Activated CD8-positive, alpha-beta memory T cell treated with anti-CD3 and anti-CD28 coated beads, Interleukin-2, amount 50 U/mL, for 1 hour (primary cell): ENCODE measurements around the gene AEBP1.

Experiments used
- DNase-seq: peaks from one replicate; pipeline ENCODE4 v3.0.0-alpha.2; 2020; ENCODE audit errors: extremely low read depth

AEBP1 gene

DNA sequence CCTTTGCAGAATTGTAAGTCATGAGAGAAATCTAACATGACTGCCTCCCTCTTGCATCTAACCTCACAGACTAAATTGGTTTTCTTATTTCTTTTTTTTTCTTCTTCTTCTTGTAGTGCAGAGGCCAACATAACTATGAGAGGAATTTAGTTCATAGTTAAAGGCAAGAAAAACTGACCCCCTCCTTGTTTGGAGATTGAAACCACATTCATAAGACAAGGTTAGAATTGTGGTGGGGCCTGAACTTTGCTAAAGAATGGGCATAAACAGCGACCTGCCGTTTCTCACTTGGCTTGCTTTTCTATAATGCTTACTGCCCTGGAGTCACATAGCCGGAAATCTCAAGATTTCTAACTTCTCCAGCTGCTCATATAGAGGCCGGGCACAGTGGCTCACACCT lies 19.4 kb upstream of the AEBP1 start:
- no peak for DNase-seq

DNA sequence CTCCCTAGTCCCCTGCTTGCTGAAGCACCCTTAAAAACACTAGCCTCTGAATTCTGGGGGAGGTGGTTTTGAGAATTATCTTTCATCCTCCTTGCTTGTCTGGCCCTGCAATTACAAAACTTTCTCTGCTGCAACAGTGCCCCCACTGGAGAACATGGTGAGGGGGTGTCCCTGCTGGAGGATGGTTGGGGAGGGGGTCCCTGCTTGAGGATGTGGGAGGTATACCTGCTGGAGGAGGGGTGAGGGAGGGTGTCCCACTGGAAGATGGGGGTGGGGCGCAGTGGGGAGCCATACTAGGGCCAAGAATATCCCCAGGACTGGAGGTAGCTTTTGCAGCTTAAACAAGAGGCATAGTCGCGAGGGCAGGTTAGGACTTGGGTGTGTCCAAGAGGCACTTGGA lies 18.6 kb upstream of the AEBP1 start:
- DNase-seq: no peak

DNA sequence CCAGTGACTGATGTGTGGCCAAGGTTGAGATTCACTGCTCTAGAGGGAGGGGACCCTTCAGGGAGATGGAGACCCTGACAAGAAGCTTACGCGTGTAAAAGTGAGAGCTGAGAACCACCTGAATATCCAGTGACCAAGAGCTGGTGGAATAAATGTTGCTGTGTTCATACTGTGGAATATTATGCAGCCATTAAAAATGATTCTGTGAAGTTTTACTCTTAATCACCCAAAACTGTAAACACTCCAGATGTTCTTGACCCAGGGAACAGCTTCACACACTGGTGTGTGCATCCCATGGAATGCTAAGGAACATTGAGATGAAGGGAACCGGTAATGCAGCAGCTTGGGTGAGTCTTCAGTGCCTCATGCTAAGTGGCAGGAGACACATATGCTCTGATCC lies 17.5 kb upstream of the AEBP1 start:
- no peak for DNase-seq

DNA sequence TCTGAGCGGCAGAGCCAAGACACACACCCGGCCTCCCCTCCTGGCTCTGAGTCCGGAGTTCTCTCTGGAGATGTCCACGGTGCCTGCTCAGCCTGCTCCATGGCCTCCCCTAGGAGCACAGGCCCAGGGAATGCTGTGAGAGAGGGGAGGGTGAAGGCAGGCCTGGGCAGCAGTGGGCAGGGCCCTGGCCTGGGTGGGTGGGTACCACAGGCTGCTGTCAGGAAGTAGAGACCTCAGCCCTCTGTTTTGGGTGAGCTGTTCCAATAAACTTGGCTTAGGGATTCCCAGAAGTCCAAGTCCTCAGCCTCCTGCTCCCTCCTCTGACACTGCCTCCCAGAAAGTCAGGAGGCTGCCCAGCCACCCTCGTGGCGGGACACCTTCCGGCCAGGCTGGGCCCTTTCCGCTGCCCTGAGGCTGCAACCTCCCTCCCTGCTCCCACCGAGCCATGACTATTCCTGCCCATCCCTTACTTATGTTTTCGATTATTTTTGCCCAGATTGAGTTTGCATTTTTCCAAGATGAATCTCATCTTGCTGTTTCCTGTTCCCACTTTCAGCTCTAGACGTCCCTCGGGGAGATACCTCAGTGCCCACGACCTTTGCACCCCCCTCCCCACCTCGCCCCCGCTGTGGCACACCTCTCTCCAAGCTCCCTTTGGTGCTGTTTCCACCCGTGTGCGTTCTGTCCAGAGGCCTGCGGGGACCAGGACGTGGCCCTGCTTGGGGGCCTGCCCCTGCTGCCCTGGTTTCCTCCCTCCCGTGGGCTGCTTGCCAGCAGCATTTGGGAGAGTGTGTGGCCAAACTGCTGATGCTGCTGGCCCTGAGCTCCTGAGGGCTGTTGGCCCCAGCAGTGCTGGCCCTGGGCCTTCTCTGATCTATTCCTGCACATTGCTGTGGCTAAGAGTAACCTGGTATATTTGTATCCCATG lies 16.0 kb upstream of the AEBP1 start:
- no peak for DNase-seq

DNA sequence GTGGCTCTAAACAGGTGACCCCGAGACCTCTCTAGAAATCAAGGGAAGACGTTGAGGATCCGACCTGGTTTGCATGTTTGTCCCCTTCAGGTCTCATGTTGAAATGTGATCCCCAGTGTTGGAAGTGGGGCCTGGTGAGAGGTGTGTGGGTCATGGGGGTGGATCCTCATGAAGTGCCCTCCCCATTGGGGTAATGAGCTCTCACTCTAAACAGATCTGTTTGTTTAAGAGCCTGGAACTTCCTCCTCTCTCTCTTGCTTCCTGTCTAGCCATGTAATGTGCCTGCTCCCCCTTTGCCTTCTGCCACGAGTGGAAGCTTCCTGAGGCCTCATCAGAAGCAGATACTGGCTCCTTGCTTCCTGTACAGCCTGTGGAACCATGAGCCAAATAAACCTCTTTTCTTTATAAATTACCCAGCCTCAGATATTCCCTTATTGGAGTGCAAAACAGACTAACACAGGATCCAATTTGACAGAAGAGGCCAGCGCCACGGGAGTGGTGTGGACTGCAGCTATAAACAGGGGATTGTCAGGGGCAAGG lies 11.0 kb upstream of the AEBP1 start:
- DNase-seq: no peak

DNA sequence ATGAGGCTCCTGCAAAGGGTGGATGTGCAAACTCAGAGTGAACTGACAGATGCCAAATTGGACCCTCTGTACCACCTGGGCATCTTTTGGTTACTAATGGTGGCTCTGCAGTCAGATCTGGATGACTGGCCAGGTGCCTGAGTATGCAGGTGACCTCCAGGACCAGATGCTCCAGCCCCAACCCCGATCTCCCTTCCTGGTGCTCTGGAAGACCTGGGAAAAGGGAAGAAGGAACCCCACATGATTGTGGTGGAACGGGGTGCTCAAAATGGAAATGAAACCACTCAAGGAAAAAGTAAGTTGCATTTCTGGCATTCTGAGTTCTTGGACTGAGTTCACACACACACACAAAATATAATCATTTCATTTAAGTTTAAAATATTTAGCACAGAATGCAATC lies 9.8 kb upstream of the AEBP1 start:
- no peak for DNase-seq

DNA sequence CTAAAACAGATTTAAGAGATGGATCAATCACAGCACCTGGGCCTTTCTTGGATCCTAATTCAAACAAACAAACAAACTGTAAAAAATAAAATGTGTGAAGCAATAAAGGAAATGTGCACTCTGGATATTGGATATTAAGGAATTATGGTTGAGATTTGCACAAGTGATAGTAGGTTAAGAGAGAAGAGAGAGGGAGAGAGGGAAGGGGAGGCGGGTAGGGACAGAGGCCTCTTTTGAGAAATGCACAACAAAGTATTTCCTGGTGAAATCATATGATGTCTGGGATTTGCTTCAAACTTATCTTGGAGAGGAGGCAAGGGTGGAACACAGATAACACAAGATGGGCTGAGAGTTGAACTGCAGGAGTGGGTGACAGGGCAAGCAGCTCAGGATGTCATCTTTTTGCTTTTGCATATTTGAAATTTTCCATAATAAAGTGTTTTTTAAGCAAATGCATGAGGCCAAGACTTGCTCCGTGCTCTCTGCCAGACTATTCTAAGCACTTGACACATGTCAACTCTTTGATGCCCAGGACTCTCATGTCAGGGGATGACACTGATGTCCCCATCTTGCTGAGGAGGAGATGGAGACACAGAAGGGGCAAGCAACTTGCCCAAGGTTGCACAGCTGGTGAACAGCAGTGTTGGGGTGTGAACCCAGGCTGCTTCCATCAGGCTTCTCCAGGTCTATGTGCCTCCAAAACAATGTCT lies 9.1 kb upstream of the AEBP1 start:
- DNase-seq: no peak

DNA sequence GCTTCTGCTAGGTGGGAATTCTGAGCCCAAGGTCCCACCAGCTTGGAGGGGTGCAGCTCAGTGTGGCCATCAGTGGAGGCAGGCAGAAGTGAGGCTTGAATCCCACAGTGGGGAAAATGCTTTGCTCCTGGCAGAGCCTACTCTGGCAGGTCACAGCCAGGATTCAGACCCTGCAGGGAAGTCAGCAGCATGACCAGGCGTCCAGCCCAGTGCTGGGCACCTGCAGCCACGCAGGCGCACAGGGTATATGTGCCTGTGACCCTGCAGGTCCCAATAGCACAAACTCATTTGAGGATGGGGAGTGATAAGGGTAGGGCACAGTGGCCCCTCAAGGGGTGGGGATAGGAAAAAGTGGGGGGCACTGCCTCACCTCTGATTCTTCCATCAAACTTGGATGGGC lies 8.4 kb upstream of the AEBP1 start:
- no peak for DNase-seq

DNA sequence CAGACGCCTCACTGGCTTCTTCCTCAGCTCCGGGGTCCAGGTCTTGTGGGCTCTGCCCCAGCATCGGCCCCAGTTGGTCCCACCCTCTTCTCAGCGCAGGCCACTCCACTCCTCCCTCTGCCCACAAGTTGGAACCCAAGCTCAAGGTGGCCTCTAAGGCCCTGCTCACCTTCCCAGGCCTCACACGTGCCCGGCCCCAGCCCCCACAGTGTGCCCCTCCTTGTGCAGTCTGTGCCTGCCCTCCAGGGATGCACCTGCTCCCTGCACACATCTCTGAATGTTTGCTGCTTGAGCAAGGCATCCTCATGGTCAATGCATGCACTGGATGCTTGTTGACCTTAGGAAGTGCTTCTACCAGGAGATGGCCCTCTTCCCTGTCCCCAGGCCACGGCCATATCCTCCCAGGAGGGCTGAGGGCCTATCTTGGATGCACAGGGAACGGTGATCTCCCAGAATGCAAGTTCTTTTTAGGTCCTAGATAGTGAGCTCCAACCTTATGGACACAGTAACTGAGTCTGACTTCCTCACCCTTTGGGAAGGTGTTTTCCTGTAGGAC lies 7.7 kb upstream of the AEBP1 start:
- no peak for DNase-seq

DNA sequence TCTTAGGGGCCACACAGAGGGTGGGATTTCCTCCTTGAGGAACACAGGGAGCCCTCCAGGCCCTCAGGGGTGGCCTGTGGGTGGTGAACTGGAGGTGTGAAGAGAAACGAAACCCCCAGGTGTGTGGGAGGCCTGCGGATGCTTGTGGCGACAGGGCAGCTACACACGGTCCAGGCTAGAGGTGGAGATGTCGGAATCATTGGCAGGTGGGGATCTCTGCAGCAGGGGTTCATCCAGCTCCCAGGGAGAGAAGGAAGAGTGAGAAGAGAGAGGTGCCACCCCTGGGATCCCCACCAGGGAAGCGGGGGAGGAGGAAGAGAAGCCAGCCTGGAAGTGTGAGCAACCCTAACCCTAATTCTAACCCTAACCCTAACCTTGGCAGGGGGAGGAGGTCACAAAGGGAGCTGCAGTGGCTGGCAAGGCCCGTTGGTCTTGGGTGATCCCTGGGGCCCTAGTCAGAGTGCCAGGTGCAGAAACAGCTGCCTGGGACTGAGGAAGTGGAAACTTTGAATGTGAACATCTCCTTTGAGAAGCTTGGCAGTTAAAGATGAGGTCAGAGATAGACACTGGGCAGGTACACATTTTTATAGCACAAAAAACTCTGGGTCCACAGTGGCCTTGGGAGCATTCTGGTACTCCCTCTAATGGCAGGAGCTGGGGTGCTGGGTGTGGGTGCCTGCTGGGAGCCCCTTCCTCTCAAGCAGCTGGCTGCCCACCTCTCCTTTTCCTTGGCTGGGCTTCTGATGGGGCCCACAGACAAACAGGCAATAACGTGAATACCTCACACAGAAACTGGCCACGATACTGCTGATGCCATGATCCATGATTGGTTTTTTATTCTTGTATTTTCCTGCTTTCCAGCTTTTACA lies 6.8 kb upstream of the AEBP1 start:
- DNase-seq: no peak

DNA sequence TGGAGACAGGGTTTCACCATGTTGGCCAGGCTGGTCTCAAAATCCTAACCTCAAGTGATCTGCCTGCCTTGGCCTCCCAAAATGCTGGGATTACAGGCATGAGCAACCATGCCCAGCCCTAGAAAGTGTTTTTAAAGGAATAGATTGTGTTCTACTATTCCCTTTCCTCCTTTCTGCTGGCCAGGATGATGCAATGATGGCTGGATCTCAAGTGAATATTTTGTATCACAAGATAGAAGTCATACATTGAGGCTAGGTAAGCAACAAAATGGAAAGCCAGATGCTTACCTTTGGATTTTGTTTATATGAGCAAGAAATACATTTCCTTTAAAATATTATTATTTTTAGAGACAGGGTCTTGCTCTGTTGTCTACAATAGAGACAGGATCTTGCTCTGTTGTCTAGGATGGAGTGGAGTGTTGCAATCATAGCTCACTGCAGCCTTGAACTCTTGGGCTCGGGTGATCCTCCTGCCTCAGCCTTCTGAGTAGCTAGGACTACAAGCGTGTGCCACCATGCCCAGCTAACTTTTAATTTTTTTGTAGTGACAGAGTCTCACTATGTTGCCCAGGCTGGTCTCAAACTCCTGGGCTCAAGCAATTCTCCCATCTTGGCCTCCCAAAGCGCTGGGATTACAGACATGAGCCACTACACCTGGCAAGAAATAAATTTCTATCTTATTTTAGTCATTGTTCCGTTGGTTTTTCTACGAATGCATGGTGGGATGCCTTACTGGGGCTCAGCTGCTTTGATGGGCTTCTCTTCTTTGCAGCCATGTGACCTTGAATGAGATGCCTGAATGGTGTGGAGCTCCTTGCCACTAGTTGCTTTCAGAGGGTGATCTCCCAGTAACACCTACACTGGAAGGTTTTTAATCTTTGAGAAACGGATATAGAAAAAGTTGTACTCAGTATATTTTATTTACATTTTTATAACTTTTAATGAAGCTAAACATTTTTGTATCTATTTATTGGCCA lies 5.8 kb upstream of the AEBP1 start:
- no peak for DNase-seq

DNA sequence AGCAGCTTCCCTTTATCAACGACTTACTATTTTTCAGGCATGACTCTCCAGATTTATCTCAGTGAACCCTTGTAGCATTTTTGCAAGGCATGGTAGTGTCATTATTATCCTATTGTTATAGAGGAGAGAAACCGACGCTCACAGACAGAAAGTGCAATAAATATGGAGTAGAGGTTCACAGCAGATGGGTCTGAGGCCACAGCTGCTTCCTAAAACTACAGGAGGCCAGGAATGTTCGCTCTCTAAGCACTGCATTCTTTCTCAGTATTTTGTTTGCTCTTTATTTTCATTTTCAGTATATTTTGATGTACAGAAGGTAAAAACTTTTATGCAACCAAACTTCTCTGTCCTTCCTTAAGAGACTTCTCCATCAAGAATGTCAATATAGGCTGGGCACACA lies 4.5 kb upstream of the AEBP1 start:
- DNase-seq: no peak

DNA sequence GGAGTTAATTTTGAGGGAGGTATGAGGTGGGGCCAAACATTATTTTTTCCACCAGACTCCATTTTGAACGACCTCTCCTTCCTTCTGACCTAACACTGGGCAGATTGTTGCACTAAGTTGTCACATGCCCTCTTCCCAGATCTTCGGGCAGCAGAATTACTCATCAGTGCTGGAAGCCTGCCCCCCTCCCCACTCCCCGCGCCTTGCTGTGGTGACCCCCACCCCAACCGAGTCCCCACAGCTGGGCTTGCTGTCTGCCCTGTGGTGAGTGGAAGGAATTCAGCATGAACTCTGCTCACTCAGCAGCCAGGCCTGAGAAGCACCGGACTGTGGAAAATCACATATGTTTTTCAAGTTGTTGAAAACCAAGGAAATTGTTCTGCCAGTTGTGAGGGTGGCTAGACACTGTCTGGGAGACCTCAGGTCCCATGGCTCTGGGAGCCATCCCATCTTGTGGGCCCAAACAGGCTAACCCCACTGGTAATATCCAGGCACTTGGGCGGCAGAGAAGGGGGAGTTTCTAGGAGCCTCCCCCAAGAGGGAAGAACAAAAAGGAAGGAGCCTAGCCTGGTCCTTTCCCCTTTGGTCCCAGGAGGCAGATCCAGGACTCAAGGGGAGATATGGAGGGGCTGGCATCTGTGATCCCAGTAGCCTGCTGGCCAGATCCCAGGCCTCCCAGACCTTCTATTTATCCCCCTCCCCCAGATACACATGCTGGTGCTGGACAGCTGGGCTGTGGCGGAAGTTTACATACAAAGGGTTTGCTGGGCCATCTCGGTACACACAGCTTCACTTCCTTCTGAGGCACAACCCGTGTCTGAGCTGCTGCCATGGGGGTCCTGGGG lies 3.5 kb upstream of the AEBP1 start:
- DNase-seq: no peak

DNA sequence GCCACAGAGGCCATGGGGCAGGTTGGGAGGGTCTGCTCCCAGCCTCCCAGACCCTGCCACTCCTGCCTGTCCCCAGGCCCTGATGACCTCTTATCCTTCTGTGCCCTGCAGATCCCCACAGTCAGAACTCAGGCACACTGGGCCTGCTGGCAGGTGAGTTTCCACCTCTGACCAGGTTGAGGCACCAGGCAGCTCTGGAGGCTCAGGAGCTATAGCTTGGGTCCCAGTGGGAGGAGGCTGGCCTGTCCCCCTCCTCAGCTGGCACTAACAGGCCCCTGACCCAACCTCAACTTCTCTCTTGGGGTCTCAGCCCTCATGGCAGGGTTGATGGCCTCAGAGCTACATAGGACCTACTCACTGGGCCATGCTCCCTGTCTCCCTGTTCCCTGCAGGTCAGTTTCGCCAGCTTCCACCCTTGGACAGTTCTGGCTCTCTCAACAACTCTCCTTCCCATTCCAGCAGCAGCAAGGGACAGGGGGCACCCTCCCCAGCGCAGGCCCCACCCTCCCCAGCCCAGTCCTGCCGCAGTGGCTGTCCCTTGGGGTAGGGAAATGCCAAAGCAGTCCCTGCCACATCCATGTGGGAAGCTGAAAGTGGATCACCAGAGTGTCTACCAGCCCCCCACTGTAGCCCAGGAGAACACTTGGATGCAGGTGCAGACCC lies 2.7 kb upstream of the AEBP1 start:
- DNase-seq: no peak

DNA sequence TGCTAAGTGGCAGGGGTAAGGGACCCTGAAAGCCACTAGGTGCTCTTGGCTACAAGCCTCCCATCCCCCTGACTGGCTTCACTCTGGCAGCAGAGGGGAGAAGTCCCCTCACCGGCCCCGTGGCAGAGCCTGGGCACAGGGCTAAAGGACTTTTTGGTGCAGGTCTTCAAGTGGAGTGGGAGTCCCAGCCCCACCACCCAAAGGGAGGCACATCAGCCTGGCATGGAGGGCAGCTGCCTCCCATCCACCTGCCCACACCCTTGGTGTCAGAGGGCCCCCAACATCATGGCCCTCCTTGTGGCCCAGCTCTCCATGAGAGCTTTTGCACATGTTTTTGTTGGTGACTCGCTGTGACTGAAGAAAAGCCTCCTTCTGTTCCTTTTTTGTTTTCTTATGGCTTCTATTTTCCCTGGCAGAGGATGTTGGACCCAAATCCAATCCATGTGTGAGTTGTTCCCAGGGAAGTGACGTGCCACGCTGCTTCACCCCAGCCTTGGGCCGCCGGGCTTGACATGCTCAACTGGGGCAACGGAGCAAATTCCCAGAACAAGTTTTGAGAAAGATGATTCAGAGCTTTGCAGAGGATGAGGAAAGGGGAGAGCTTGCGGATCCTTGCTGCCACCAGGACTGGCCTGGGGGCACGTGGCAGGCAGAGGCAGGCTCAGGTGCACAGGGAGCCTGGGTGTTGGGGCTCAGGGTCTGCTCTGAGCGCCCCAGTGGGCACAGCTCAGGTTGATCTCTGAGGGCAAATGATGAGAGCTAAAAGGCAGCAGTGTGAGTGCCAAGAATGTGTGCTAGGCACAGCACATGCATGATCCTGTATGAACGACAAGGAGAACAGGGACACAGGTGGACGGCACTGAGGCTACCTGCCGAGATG lies 1.9 kb upstream of the AEBP1 start:
- DNase-seq: no peak

DNA sequence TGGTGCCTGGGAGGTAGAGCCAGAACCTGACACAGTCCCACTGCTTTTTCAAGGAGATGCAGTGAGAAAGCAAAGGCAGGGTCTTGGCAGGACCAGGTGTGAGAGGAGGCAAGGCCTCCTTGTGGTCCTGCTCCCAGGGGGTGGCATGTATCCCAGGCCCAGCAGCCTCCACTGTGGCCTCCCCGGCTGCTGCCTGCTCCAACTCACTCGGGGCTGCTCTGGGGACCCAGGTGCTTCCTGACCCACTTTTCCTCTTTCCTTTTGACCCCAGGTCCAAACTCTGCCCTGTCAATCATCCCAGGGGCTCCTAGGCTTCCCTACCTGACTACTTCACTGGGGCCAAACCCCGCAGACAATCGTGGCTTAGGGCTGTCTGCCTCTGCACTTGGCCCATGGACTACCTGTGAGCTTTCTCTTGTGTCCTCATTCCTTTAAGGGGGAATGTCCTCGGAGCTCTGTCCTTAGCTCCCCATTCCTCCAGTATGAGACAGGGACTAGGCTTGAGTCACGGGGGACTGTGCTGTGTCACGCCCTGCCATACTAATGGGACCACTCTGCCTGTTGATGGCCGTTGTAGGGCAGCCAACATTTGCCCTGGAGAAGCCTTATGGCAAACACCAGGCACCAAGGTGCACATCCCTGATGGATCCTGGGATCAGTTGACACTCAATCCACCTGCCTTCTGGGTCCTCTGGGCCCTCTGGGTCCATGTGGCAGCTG lies 1.1 kb upstream of the AEBP1 start:
- DNase-seq: no peak

DNA sequence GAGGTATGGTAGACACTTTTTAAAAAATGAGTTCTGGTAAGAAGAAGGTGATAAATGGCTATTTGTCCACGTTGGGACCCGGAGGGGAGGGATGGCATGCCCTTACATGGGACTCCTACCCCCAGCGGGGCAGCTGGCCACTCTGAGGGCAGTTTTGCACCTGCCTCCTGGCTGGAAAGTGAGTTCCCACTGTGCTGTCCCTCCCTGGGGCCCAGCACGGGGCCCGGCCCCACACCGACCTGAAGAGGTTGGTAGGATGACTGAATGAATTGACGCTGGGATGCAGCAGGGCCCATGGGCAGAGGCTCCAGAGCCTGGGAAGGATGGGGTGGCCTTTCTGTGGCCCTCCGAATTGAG lies 601 bp upstream of the AEBP1 start:
- DNase-seq: no peak
